Measurements from ENCODE around the gene SLC25A22.

The SLC25A22 gene

DNA sequence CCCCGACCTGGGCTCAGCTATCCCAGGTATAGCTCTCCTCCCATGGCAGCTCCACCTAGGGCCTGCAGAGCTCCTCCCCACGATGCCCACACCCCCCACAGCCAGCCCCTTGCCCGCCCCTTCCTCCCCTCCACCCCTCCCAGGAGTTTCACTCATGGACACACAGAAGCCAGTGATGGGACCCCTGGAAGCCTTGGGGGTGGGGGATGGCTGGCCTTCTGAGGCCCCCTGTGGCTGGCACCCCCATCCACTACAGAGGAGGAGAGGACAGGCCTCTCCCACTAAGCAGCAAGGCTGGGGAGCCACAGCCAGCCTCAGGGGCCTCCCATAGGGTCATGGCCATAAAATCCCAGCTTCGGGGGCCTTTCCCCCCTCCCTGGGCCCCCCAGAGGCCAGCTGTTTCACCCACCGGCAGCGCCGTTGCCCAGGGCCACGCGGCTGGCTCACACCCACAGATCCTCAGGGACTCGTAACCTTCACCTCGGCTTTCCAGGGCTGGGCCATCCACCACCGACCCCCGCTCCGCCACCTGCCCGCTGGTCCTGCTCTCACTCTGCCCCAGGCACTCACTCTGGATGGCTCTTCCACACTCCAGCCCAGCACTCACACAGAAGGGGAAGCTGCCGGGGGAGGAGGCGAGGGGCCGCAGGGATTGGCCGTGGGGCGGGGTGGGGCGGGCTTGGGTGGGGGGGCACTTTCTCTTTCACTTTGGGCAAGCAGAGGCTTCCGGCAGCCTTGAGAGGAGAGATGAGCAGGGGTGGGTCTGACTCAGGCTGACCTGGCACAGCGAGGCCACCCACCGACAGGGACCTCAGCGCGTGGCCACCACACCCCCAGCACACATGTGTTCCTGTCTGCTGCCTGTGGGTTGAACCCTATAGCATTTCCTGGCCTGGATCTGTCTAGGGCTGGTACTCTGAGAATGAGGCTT is 2.2 kb downstream of the SLC25A22 start:
- TF ChIP-seq TAF1 (IDR thresholded peaks at IDR 0.05; ENCODE audit: low read depth) (no peak), ZBTB7A (IDR thresholded peaks at IDR 0.05; ENCODE audit: low read depth) (0 out of 2 replicates have a peak, but pooled peaks have one; percentile 8)

DNA sequence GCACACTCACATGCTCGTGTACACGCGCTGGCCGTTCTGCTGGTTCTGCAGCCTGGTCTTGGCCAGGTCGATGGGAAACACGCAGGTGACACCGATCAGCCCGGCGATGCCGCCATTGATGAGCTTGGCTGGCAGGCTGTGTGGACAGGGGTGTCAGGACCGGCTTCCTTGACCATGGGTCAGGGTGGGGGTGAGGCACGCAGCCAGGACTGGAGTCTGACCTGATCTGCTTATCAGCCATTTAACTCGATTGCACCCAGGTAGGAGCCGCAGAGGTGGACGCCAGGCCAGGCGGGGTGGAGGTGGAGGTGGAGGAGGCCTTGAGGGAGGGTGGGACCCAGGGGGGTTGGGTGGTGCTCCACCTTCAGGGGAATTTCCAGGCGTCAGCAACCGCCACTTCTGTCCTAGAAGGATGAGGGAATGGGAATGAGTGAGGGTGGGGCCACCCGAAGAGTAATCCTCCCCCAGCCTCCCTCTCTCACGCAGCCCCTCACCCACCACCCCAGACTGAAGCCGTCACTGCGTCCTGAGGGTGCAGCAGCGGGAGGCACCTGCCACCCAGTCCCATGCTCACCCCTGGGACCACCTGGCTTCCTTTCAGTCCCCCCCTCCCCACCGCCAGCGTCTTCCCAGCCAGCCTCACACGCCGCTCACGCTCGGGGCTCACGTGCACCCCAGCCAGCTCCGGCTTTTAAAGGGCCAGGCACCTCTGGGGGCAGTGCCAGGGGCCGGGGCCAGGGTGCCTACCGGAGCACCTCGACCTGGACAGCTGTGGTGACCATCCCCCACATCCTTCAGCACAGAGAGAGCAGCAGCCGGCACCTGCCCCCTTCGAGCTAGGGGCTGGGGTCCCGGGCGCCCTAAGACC is 3.1 kb downstream of the SLC25A22 start:
- TF ChIP-seq EGR1 (IDR thresholded peaks at IDR 0.05) (no peak), ZBTB7A (IDR thresholded peaks at IDR 0.05; ENCODE audit: low read depth) (0 out of 2 replicates have a peak, but pooled peaks have one; percentile 53)
- TF ChIP-seq, protein P1, sequence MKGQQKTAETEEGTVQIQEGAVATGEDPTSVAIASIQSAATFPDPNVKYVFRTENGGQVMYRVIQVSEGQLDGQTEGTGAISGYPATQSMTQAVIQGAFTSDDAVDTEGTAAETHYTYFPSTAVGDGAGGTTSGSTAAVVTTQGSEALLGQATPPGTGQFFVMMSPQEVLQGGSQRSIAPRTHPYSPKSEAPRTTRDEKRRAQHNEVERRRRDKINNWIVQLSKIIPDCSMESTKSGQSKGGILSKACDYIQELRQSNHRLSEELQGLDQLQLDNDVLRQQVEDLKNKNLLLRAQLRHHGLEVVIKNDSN (IDR thresholded peaks at IDR 0.05), result peak; percentile 77
- TF ChIP-seq, protein P2, sequence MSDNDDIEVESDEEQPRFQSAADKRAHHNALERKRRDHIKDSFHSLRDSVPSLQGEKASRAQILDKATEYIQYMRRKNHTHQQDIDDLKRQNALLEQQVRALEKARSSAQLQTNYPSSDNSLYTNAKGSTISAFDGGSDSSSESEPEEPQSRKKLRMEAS (IDR thresholded peaks at IDR 0.05), result peak; percentile 50; the same call in 1 of the 2 replicates

DNA sequence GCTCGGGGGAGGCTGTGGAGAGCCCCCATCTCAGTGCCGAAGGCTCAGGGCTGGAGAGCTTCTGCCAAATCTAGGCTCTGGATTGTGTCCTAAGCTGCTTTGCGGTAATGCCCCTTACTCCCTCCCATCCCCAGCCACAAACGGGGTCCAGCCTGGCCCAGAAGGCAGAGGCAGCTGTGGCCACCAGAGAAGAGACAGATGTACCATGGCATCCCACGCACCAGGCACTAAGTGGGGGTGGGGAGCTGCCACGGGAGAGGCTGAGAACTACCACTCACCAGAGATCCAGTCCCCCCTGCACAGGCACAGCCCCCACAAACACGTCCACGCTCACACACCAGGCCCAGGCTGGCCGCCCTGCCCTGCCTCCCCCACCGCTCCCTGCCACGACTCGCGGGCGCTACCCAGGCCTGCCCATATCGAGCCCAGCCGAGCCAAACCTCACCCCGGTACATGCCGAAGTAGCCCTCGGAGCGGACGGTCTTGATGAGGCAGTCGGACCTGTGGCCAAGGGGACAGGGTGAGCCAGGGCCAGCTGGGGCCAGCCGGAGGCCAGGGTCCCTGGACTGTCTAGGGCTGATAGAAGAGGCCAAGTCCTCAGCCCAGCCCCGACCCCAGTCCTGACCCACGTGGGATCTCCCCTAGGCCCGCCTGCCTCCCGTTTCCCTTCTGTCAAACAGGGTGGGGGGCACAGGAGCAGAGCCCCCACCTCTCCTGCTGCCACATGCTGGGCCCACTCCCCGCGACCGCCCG is 3.9 kb downstream of the SLC25A22 start:
- no peak for TF ChIP-seq EP300 (IDR thresholded peaks at IDR 0.05; ENCODE audit: borderline replicate concordance)
- no peak for TF ChIP-seq RAD21 (IDR thresholded peaks at IDR 0.05; ENCODE audit: low read depth)
- TF ChIP-seq EGR1 (IDR thresholded peaks at IDR 0.05), result no peak
- no peak for TF ChIP-seq TCF12 (IDR thresholded peaks at IDR 0.05; ENCODE audit: low read depth)
- no peak for TF ChIP-seq YY1 (IDR thresholded peaks at IDR 0.05; ENCODE audit: low read depth)
- no peak for TF ChIP-seq TAF1 (IDR thresholded peaks at IDR 0.05; ENCODE audit: low read depth)
- TF ChIP-seq ZBTB7A (IDR thresholded peaks at IDR 0.05; ENCODE audit: low read depth), result no peak

DNA sequence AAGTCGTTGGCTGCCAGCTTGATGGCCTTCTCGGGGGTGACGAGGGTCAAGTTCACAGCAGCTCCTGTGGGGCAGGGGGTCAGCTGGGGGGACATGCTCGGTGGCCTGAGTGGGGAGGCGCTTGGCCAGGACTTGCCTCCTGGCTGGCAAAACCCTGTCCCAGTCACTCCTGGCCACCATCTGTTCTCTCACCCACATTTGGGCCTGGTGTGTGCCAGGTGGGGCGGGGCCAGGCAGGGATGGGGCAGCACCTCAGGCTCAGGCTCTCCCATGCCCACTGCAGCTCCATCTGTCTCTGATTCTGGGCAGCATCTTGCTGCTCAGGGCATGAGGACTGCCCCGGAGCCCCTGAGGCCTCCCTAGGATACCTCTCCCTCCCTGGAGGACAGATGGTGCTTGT is 4.5 kb downstream of the SLC25A22 start:
- TF ChIP-seq EP300 (IDR thresholded peaks at IDR 0.05; ENCODE audit: borderline replicate concordance) (no peak), EGR1 (IDR thresholded peaks at IDR 0.05) (no peak), TAF1 (IDR thresholded peaks at IDR 0.05; ENCODE audit: low read depth) (no peak), TEAD4 (IDR thresholded peaks at IDR 0.05) (no peak), CEBPB (IDR thresholded peaks at IDR 0.05) (no peak), FOXM1 (IDR thresholded peaks at IDR 0.05; ENCODE audit: borderline replicate concordance, low read depth) (no peak), TCF12 (IDR thresholded peaks at IDR 0.05; ENCODE audit: low read depth) (no peak), CREB1 (IDR thresholded peaks at IDR 0.05; ENCODE audit: low read depth) (no peak), ZBTB7A (IDR thresholded peaks at IDR 0.05; ENCODE audit: low read depth) (no peak), RAD21 (IDR thresholded peaks at IDR 0.05; ENCODE audit: low read depth) (no peak), YY1 (IDR thresholded peaks at IDR 0.05; ENCODE audit: low read depth) (no peak), NFIC (IDR thresholded peaks at IDR 0.05) (no peak)
- TF ChIP-seq, protein P2 (IDR thresholded peaks at IDR 0.05), result no peak
- TF ChIP-seq, protein P1 (IDR thresholded peaks at IDR 0.05), result no peak
- TF ChIP-seq, protein P3, sequence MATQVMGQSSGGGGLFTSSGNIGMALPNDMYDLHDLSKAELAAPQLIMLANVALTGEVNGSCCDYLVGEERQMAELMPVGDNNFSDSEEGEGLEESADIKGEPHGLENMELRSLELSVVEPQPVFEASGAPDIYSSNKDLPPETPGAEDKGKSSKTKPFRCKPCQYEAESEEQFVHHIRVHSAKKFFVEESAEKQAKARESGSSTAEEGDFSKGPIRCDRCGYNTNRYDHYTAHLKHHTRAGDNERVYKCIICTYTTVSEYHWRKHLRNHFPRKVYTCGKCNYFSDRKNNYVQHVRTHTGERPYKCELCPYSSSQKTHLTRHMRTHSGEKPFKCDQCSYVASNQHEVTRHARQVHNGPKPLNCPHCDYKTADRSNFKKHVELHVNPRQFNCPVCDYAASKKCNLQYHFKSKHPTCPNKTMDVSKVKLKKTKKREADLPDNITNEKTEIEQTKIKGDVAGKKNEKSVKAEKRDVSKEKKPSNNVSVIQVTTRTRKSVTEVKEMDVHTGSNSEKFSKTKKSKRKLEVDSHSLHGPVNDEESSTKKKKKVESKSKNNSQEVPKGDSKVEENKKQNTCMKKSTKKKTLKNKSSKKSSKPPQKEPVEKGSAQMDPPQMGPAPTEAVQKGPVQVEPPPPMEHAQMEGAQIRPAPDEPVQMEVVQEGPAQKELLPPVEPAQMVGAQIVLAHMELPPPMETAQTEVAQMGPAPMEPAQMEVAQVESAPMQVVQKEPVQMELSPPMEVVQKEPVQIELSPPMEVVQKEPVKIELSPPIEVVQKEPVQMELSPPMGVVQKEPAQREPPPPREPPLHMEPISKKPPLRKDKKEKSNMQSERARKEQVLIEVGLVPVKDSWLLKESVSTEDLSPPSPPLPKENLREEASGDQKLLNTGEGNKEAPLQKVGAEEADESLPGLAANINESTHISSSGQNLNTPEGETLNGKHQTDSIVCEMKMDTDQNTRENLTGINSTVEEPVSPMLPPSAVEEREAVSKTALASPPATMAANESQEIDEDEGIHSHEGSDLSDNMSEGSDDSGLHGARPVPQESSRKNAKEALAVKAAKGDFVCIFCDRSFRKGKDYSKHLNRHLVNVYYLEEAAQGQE (IDR thresholded peaks at IDR 0.05; ENCODE audit: low read depth), result no peak

GRCh38 chr11:792873-793272 is 5.2 kb downstream of the SLC25A22 start:
- no peak for TF ChIP-seq EGR1 (IDR thresholded peaks at IDR 0.05)
- TF ChIP-seq, protein P1 (IDR thresholded peaks at IDR 0.05), result no peak
- TF ChIP-seq CEBPB (IDR thresholded peaks at IDR 0.05), result no peak
- no peak for TF ChIP-seq RAD21 (IDR thresholded peaks at IDR 0.05; ENCODE audit: low read depth)
- TF ChIP-seq TCF12 (IDR thresholded peaks at IDR 0.05; ENCODE audit: low read depth), result no peak
- no peak for TF ChIP-seq YY1 (IDR thresholded peaks at IDR 0.05; ENCODE audit: low read depth)
- no peak for TF ChIP-seq EP300 (IDR thresholded peaks at IDR 0.05; ENCODE audit: borderline replicate concordance)
- TF ChIP-seq, protein P2 (IDR thresholded peaks at IDR 0.05), result no peak
- TF ChIP-seq TEAD4 (IDR thresholded peaks at IDR 0.05), result no peak
- TF ChIP-seq TAF1 (IDR thresholded peaks at IDR 0.05; ENCODE audit: low read depth), result no peak
- TF ChIP-seq ZBTB7A (IDR thresholded peaks at IDR 0.05; ENCODE audit: low read depth), result no peak
- no peak for TF ChIP-seq CREB1 (IDR thresholded peaks at IDR 0.05; ENCODE audit: low read depth)
- TF ChIP-seq FOXM1 (IDR thresholded peaks at IDR 0.05; ENCODE audit: borderline replicate concordance, low read depth), result no peak
- no peak for TF ChIP-seq NFIC (IDR thresholded peaks at IDR 0.05)
- TF ChIP-seq, protein P3 (IDR thresholded peaks at IDR 0.05; ENCODE audit: low read depth), result no peak
